Gastrocnemius medialis (tissue), 4 donors: ENCODE results near the gene TAF1C. TPM values are rescaled to one million over a fixed set of nuclear protein-coding genes. Genes with fewer than 3 reads are reported as not detected.

Source experiments
- ATAC-seq, 2 donors: fragments of 150-250 bp; one replicate each; pipeline ENCODE4 v1.9.1; 2016
- DNase-seq, 2 donors: peaks; one replicate each; pipeline ENCODE4 v3.0.0-alpha.2; 2019
- H3K27ac ChIP-seq, 4 donors: fragments of 200-600 bp; sonication (generic); 1 replicate in 1 of 4; 2 replicates in 3 of 4; pipeline ENCODE4 v1.5.1; 2016 to 2018; ENCODE audit warnings: mild to moderate bottlenecking in 2 of 4, moderate library complexity in 1 of 4
- H3K27me3 ChIP-seq, 3 donors: fragments of 200-600 bp; sonication (generic) in 2 of 3; 1 replicate in 1 of 3; 2 replicates in 2 of 3; pipeline versions ENCODE4 v1.5.1 to v1.6.0; 2016 to 2019; ENCODE audit warnings: mild to moderate bottlenecking in 1 of 3, moderate library complexity in 1 of 3
- H3K36me3 ChIP-seq, 2 donors: fragments of 200-600 bp; sonication (generic) in 1 of 2; one replicate each; pipeline ENCODE4 v1.5.1; 2017 to 2018
- H3K4me1 ChIP-seq, 2 donors: fragments of 200-600 bp; sonication (generic) in 1 of 2; one replicate each; pipeline ENCODE4 v1.5.1; 2016 to 2017; ENCODE audit warnings: mild to moderate bottlenecking in 2 of 2
- H3K4me3 ChIP-seq, 4 donors: fragments of 200-600 bp; sonication (generic) in 3 of 4; 1 replicate in 1 of 4; 2 replicates in 3 of 4; pipeline ENCODE4 v1.5.1; 2016 to 2019; ENCODE audit warnings: mild to moderate bottlenecking in 2 of 4
- H3K9me3 ChIP-seq, 3 donors: fragments of 200-600 bp; sonication (generic) in 2 of 3; 1 replicate in 1 of 3; 2 replicates in 2 of 3; pipeline ENCODE4 v1.5.1; 2016 to 2019
- POLR2A ChIP-seq, 2 donors: fragments of 450-650 bp; IDR thresholded peaks; one replicate each; pipeline ENCODE4 v1.6.1; 2017; ENCODE audit warnings: antibody characterized with exemption in 2 of 2, mild to moderate bottlenecking in 2 of 2, moderate library complexity in 2 of 2
- in situ Hi-C, 4 donors: fragments of 200-750 bp; cut with MboI; loops; one replicate each; pipeline versions ENCODE4 v1.15.0 to v1.8.0; 2017; ENCODE audit warnings: low sequenced_read_pairs in 4 of 4
- intact Hi-C: fragments of 100-400 bp; cut with DNase I; formaldehyde crosslinking; loops from one replicate; pipeline ENCODE4 v1.15.1; 2023; ENCODE audit warnings: low total_unique reads
- total RNA-seq, 4 donors: library from RNA; depleted of rRNA; stranded (reverse); fragments of >200 nt; gene quantifications; one replicate each; pipeline versions ENCODE4 v1.1.0 to v1.2.3, GENCODE V29; 2016
- TF ChIP-seq, protein P1 (sequence below), 5 experiments: fragments of 450-650 bp in 3 of 5; fragments of 200-600 bp in 2 of 5; sonication (generic) in 2 of 5; IDR thresholded peaks in 4 of 5; conservative IDR thresholded peaks in 1 of 5; 1 replicate in 4 of 5; 2 replicates in 1 of 5; pipeline ENCODE4 v1.5.1; 2016 to 2019; ENCODE audit warnings: antibody characterized with exemption in 5 of 5, mild to moderate bottlenecking in 3 of 5, moderate library complexity in 3 of 5

Gene TAF1C
- total RNA-seq, 4 donors from 2014 or later = 6.8 to 35.5 (median 12.3) TPM

DNA sequence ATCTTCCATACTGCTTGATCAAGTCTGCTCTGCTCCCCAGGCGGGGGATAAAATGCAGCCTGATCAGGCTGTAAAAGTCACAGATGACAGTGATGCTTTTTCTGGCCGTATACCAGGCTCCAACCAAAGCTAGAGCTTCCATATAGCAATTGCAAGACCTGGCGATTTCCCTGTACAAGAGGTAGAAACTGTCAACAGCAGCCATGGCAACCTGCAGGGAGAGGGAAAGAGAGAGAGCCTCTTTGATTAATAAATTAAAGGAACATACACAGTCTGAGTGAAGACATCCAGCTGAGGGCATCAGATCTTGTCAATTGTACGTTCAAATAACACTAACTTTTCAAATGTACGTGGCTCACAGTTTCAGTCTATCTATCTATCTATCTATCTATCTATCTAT lies 55.7 kb downstream of the TAF1C start:
- TF ChIP-seq, protein P1, sequence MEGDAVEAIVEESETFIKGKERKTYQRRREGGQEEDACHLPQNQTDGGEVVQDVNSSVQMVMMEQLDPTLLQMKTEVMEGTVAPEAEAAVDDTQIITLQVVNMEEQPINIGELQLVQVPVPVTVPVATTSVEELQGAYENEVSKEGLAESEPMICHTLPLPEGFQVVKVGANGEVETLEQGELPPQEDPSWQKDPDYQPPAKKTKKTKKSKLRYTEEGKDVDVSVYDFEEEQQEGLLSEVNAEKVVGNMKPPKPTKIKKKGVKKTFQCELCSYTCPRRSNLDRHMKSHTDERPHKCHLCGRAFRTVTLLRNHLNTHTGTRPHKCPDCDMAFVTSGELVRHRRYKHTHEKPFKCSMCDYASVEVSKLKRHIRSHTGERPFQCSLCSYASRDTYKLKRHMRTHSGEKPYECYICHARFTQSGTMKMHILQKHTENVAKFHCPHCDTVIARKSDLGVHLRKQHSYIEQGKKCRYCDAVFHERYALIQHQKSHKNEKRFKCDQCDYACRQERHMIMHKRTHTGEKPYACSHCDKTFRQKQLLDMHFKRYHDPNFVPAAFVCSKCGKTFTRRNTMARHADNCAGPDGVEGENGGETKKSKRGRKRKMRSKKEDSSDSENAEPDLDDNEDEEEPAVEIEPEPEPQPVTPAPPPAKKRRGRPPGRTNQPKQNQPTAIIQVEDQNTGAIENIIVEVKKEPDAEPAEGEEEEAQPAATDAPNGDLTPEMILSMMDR (IDR thresholded peaks at IDR 0.05 in 4 of 5, conservative IDR thresholded peaks at IDR 0.05 in 1 of 5) = no peak
- TF ChIP-seq POLR2A (IDR thresholded peaks at IDR 0.05) = no peak
- H3K9me3 ChIP-seq = no peaks in the 10 kb centered on the region
- H3K4me3 ChIP-seq = no peak overlapping the region
- DNase-seq (no peak), ATAC-seq (no peak)
- no peak overlapping the region for H3K27ac ChIP-seq
- H3K27me3 ChIP-seq = no peaks in the 10 kb centered on the region
- no peaks in the 10 kb centered on the region for H3K4me1 ChIP-seq
- intact Hi-C loops (no loop called here), in situ Hi-C loops (no loop called here)
- peaks cover 0 to 23% of the 10 kb centered on the region in 2 donors for H3K36me3 ChIP-seq

Other genes starting within 250 kb of the TAF1C start
- 10 to 100 TPM in 3 of 4 donors, 1 to 10 TPM in 1; 9.6 to 24.9 (median 13.2) TPM for gene OSGIN1, start 233.8 kb downstream of the TAF1C start, total RNA-seq
- gene NECAB2, start 218.8 kb downstream of the TAF1C start, total RNA-seq = not detected
- gene SLC38A8, start 144.3 kb downstream of the TAF1C start, total RNA-seq = not detected
- gene MBTPS1, start 70.1 kb downstream of the TAF1C start, total RNA-seq = 10 to 100 TPM; 28.8 to 44.3 (median 38.5) TPM
- gene HSDL1, start 41.9 kb downstream of the TAF1C start, total RNA-seq = 10 to 100 TPM; 20.2 to 26.8 (median 22.6) TPM
- not detected for gene DNAAF1, start 41.7 kb downstream of the TAF1C start, total RNA-seq
- gene ADAD2, start 4.1 kb upstream of the TAF1C start, total RNA-seq = not detected
- not detected for gene KCNG4, start 53.0 kb upstream of the TAF1C start, total RNA-seq
- gene WFDC1, start 107.8 kb upstream of the TAF1C start, total RNA-seq = under 1 TPM in 3 of 4 donors, not detected in 1; 0.40 to 0.68 (median 0.49) TPM
- under 1 TPM in 1 of 4 donors, not detected in 3; 0.44 TPM for gene ATP2C2, start 181.5 kb upstream of the TAF1C start, total RNA-seq